Upper lobe of left lung (tissue), 6 donors: Measurements from ENCODE around the gene MBOAT7. TPM values are rescaled to one million over a fixed set of nuclear protein-coding genes. Genes with fewer than 3 reads are reported as not detected.
A peak's percentile ranks its signal among the peaks of the same experiment; 100 is the strongest.

ENCODE experiments used
- ATAC-seq, 2 donors: fragments of 200-7000 bp; cut with Tn5 transposase; one replicate each; pipeline ENCODE4 v1.9.1; 2022; ENCODE audit warnings: mild to moderate bottlenecking in 2 of 2, moderate library complexity in 2 of 2; ENCODE audit not compliant: low FRiP score in 2 of 2
- DNase-seq, 2 donors: peaks; one replicate each; pipeline ENCODE4 v3.0.0-alpha.2; 2019 to 2020
- H3K27ac ChIP-seq, 4 donors: fragments of 200-600 bp; sonication (generic); one replicate each; pipeline ENCODE4 v1.5.1; 2016 to 2019
- H3K27me3 ChIP-seq, 4 donors: fragments of 200-600 bp; sonication (generic); one replicate each; pipeline ENCODE4 v1.5.1; 2017 to 2019
- H3K36me3 ChIP-seq, 4 donors: fragments of 200-600 bp; sonication (generic); one replicate each; pipeline ENCODE4 v1.5.1; 2016 to 2019
- H3K4me1 ChIP-seq, 4 donors: fragments of 200-600 bp; sonication (generic); one replicate each; pipeline ENCODE4 v1.5.1; 2018 to 2019
- H3K4me3 ChIP-seq, 4 donors: fragments of 200-600 bp; sonication (generic); one replicate each; pipeline ENCODE4 v1.5.1; 2017 to 2019; ENCODE audit warnings: mild to moderate bottlenecking in 2 of 4, moderate library complexity in 1 of 4
- H3K9me3 ChIP-seq, 4 donors: fragments of 200-600 bp; sonication (generic); one replicate each; pipeline ENCODE4 v1.5.1; 2018 to 2019
- CTCF ChIP-seq, 6 experiments: fragments of 450-650 bp in 4 of 6; fragments of 200-600 bp in 2 of 6; sonication (generic) in 2 of 6; IDR thresholded peaks; one replicate each; pipeline ENCODE4 v1.5.1; 2016 to 2019; ENCODE audit warnings: antibody characterized with exemption in 6 of 6
- EP300 ChIP-seq, 4 donors: sonication (generic); formaldehyde crosslinking; IDR thresholded peaks; one replicate each; pipeline ENCODE4 v1.5.1; 2017; ENCODE audit warnings: antibody characterized with exemption in 4 of 4, control low read depth in 2 of 4
- POLR2A ChIP-seq, 4 donors: fragments of 450-650 bp; IDR thresholded peaks; one replicate each; pipeline ENCODE4 v1.5.1; 2016 to 2017; ENCODE audit warnings: antibody characterized with exemption in 4 of 4, mild to moderate bottlenecking in 2 of 4
- POLR2AphosphoS5 ChIP-seq, 2 donors: sonication (generic); formaldehyde crosslinking; IDR thresholded peaks; one replicate each; pipeline ENCODE4 v1.5.1; 2017; ENCODE audit warnings: antibody characterized with exemption in 2 of 2
- WGBS, 2 donors: methylation state at CpG; one replicate each; pipeline ENCODE4 v1.1.5; 2017 to 2018; 5-methylcytosine and 5-hydroxymethylcytosine counted together
- total RNA-seq, 6 donors: library from RNA; depleted of rRNA in 4 of 6; stranded (reverse); fragments of >200 nt in 4 of 6; gene quantifications; one replicate each; pipeline versions ENCODE4 v1.1.0 to v1.2.1, GENCODE V29; 2016 to 2021
- donor health status: DM: no; HTN: no; CAD: no; lungs with moderate emphysema.
- donor health status: DM: no; HTN: yes; CAD: no; lungs with severe emphysema.

Gene MBOAT7
- total RNA-seq, 6 donors from 2014 or later: 43.7 to 121 (median 75.4) TPM

- ATAC-seq: no peak
- no peaks in the 10 kb centered on the region for H3K9me3 ChIP-seq
Measured at GRCh38 chr19:54152267-54152666, 37.1 kb downstream of the MBOAT7 start.

GRCh38 chr19:54151362-54152035, 37.9 kb downstream of the MBOAT7 start:
- no peak for ATAC-seq
- TF ChIP-seq POLR2A (IDR thresholded peaks at IDR 0.05): no peak
- no peak for TF ChIP-seq POLR2AphosphoS5 (IDR thresholded peaks at IDR 0.05)
- no peak for TF ChIP-seq EP300 (IDR thresholded peaks at IDR 0.05)
- TF ChIP-seq CTCF (IDR thresholded peaks at IDR 0.05): no peak
- Histone ChIP-seq H3K36me3 (peaks cover 36 to 100% (median 97%) of the 10 kb centered on the region in 4 donors), H3K9me3 (no peaks in the 10 kb centered on the region), H3K27ac (no peak overlapping the region), H3K4me3 (no peak overlapping the region), H3K4me1 (no peaks in the 10 kb centered on the region), H3K27me3 (no peaks in the 10 kb centered on the region)
- no peak for DNase-seq
- WGBS, 2 donors: 89 to 94% methylated on average over 19 to 23 of the region's 23 CpGs

More at GRCh38 chr19:54152267-54152666, 37.1 kb downstream of the MBOAT7 start:
- Histone ChIP-seq H3K4me3 (no peak overlapping the region), H3K36me3 (peaks cover 28 to 100% (median 97%) of the 10 kb centered on the region in 4 donors), H3K4me1 (peaks cover 0 to 5% (median 0%) of the 10 kb centered on the region in 4 donors), H3K27me3 (no peaks in the 10 kb centered on the region), H3K27ac (no peak overlapping the region)
- TF ChIP-seq EP300 (IDR thresholded peaks at IDR 0.05) (no peak), CTCF (IDR thresholded peaks at IDR 0.05) (no peak), POLR2AphosphoS5 (IDR thresholded peaks at IDR 0.05) (no peak), POLR2A (IDR thresholded peaks at IDR 0.05) (no peak)
- 88 to 100% methylated on average over 2 to 6 of the region's 12 CpGs for WGBS, 2 donors
- no peak for DNase-seq

- Histone ChIP-seq H3K27me3 (no peaks in the 10 kb centered on the region), H3K9me3 (no peaks in the 10 kb centered on the region), H3K36me3 (peaks cover 49 to 100% (median 97%) of the 10 kb centered on the region in 4 donors), H3K27ac (no peak overlapping the region), H3K4me3 (no peak overlapping the region), H3K4me1 (no peaks in the 10 kb centered on the region)
- DNase-seq (no peak), ATAC-seq (no peak)
- WGBS, 2 donors: 80 to 88% methylated on average over 9 to 12 of the region's 12 CpGs
- no peak for TF ChIP-seq POLR2A (IDR thresholded peaks at IDR 0.05)
- TF ChIP-seq POLR2AphosphoS5 (IDR thresholded peaks at IDR 0.05): no peak
- no peak for TF ChIP-seq EP300 (IDR thresholded peaks at IDR 0.05)
Measured at GRCh38 chr19:54149021-54149812, 40.2 kb downstream of the MBOAT7 start.

GRCh38 chr19:54148158-54148557, 41.2 kb downstream of the MBOAT7 start:
- TF ChIP-seq POLR2A (IDR thresholded peaks at IDR 0.05): no peak
- no peak for TF ChIP-seq EP300 (IDR thresholded peaks at IDR 0.05)
- no peak for TF ChIP-seq POLR2AphosphoS5 (IDR thresholded peaks at IDR 0.05)
- no peak for TF ChIP-seq CTCF (IDR thresholded peaks at IDR 0.05)
- ATAC-seq (no peak), DNase-seq (peak in 1 of 2 donors; percentile 78)
- Histone ChIP-seq H3K36me3 (peaks cover 51 to 100% (median 97%) of the 10 kb centered on the region in 4 donors), H3K9me3 (no peaks in the 10 kb centered on the region), H3K27ac (no peak overlapping the region), H3K27me3 (no peaks in the 10 kb centered on the region), H3K4me3 (no peak overlapping the region), H3K4me1 (no peaks in the 10 kb centered on the region)
- 84 to 91% methylated on average over 5 to 19 of the region's 19 CpGs for WGBS, 2 donors

- no peaks in the 10 kb centered on the region for H3K4me1 ChIP-seq
- WGBS, 2 donors: 67 to 88% methylated on average over 3 of the region's 3 CpGs
- TF ChIP-seq EP300 (IDR thresholded peaks at IDR 0.05) (no peak), POLR2A (IDR thresholded peaks at IDR 0.05) (no peak)
- H3K4me3 ChIP-seq: no peak overlapping the region
- peaks cover 51 to 100% (median 97%) of the 10 kb centered on the region in 4 donors for H3K36me3 ChIP-seq
- DNase-seq (no peak), ATAC-seq (peak in 1 of 2 donors; percentile 62)
- H3K27me3 ChIP-seq: no peaks in the 10 kb centered on the region
- no peak overlapping the region for H3K27ac ChIP-seq
- no peaks in the 10 kb centered on the region for H3K9me3 ChIP-seq
Measured at GRCh38 chr19:54147676-54148075, 41.7 kb downstream of the MBOAT7 start.
